ENCODE results near the gene CLDN24.
"Not testable (repeated sequence)": the region's sequence is repeated elsewhere in the genome, so short reads cannot be mapped to it uniquely, and the experiment has no call there.

The CLDN24 gene

DNA sequence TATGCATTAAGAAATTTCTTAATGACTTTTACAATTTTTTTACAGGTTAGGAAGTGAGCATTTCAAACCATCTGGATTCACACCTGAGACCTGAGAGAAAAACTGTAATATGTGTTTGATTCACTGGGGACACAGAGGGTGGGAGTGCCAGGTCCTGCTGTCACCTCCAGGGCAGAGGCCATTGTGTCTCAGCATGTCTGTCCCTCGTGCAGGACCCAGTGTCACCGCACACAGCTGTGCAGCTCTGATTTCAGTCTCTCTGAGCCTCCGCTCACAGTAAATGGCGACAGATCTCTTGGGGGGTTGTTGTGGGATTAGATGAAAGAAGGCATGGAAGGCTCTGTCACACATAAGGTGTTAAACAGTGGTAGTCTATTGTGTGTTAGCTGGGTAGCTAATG lies 23.0 kb upstream of the CLDN24 start:
- DNase-seq = no peak

DNA sequence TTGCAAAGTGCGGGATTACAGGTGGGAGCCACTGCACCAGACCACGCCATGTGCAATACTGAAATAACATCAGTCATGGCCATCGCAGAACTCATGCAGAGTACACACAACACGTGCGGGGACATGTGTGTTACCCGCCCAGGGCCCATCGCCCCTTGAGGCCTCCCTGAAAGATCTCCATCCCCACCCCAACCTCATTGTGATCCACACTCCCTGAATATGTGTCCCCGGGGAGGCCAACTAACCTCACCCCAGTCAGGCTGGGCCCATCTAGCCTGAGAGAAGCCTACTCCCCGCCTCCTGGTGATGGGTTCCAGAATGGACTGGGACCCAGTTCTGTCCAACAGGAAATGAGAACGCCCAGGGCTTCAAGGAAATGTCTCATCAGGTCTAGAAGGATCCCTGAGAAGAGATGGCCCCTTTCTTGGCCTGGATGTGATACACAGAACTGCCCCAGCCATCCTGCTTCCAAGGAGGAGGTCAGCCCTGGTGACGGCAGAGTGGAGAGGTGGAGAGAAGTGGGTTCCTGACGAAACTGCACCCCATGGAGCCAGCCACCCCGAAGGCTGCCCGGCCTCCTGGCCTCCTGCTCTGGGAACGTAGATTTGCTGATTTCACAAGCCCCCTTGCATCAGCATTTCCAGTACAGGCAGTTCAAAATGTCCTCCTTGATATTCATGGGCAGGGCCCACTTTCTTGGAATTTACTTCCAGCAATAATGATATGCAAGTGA lies 22.5 kb upstream of the CLDN24 start:
- DNase-seq = no peak

DNA sequence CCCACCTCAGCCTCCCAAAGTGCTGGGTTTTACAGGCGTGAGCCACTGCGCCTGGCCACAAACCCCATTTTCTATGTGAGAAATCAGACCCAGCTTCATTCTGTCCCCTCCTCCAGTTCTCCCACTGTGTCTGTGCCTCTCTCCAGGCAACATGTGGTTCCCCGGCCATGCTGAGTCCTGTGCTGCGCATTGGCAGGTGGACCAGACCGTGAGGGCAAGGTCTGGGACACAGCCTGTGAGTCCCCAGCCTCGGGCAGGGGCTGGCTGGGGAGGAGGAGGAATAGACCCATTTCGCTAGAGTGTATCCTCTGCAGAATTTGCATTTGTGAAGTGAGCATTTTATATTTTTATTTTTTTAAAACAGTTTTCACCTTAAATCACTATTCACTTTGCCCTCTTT lies 21.5 kb upstream of the CLDN24 start:
- DNase-seq = no peak

DNA sequence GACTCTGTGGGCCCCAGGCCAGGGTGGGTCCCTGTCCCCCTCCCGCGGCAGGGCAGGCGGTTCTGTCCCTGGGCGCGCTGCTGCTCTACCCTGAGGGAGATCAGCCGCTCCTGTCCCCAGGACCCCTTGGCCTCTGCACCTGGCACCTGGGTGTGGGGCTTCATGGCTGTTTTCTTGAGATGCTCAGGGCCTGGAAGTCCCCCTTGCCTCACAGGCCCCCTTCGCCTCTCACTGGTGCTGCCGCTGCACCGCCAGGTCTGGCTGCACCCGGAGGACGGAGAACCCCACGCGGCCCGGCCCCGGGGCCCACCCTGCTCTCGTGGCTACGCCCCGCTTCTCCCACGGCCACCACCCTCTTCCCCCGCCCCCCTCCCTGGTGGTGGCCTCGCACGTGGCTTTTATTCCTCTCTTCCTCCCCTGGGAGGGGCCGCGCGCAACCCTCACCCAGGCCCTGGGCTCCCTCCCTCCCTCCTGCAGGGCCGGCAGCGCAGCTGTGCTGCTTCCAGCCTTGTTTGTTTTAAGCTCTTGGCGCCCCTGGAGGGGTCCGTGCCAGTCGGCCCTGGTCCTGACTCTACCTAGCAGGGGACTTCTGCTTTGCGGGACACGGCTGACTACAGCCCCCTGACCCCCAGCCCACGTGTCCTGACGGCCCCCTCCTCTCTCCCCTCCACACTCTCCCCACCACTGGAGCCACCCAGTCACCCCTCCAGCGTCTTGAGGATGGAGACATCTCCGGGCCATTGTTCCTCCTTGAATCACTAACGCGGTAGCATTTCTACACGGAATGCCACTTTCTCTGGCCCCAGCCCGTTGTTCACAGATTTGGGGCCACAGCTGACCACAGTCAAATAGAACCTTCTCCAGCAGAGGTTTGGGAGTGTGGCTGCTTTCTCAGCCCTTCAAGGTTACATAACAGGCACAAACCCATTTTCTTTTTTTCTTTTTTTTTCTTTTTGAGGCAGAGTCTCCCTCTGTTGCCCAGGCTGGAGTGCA lies 20.6 kb upstream of the CLDN24 start:
- DNase-seq = peak; percentile 45

DNA sequence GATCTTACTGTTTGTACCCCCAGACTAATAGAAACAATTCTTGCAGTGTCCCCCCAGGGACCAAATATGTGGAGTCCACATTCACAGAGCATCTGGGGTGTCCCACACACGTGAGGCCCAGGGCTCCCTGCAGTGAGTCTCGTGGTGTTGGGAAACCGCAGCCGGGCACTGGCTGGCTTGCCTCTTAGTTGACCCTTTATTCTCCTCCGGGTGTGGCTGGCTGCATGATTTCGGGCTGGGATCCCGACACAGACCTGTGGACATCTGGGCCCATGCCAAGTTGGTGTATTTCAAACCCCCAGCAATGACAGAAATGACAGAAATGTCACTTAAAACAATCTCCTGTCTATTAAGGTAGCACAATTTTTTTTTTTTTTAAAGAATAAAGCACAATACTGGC lies 15.6 kb upstream of the CLDN24 start:
- DNase-seq = no peak

DNA sequence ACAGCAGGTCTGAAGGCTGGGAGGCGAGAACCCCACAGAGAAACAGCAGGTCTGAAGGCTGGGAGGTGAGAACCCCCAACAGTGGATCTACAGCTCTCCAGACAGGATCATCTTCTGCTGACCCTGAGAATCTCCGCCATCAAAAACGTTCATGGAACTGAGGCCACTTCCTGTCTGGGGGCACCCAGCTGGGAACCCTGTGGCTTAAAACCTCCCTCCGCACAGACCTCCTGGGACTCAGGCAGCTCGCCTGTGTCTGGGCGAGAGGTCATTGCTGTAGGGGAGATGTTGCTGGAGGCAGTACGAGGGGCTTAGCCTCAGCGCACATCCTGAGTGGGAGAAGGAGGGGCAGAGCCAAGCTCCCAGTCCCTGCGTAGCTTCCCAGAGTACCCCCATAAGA lies 15.1 kb upstream of the CLDN24 start:
- DNase-seq = no peak

DNA sequence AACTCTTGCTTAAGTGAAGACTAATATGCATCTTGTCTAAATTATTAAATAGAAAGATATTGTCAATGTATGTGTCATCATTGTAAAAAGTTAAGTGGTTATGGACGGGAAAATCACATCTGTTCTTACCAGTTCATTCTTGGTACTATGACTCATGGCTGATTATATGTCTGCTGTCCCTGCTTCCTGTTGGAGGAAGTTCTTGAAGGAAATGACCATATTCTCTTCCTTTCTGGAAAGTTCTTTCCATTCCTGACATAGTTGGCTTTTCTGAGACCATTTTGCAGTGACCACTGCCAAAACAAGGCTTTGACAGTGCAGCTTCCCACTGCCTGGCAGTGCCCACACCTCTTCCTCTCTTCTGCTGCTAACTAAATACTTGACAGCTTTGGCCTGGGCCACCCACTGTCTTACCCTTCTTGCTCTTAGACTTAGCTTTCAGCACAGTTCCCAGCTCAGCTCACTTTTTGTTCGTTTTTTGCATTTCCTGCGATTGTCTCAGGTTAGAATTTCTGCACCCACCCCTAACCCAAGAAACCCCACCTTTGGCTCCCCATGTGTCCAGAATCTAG lies 13.2 kb upstream of the CLDN24 start:
- DNase-seq = no peak

DNA sequence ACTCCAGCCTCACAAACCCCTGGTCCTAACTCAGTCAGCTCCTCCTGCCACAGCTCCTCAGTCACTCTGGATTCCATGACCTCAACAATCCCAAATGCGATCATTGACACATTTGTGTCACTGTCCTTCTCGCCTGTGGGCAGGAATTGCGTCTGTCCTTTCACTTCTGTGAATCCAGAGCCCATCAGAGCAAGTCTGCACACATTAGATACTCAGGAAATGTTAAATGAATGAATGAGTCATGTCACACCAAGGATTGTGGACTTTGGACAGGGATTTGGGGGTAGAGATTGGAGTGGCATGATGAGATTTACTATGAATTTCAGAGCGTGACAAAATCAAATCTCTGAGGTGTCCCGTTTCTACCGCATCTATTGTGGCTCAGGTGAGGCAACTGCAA lies 11.8 kb upstream of the CLDN24 start:
- DNase-seq = no peak

DNA sequence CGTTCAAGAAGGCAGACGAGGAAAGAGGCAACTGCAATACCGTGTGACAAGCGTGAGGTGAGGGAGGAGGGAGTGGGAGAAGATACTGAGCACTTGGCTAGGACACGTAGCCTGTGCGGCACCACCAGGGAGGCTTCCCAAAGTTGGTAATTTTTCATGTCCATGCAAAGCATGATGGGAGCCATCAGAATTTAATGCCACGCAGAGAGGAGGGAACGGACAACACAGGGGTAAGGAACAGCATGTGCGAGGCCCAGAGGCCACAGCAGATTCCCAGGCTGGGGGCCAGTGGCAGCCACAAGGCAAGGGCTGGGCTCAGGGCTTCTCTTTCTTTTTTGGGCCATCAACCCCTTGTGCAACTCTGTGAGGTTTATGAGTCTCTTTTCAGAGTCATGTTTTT lies 11.0 kb upstream of the CLDN24 start:
- no peak for DNase-seq

DNA sequence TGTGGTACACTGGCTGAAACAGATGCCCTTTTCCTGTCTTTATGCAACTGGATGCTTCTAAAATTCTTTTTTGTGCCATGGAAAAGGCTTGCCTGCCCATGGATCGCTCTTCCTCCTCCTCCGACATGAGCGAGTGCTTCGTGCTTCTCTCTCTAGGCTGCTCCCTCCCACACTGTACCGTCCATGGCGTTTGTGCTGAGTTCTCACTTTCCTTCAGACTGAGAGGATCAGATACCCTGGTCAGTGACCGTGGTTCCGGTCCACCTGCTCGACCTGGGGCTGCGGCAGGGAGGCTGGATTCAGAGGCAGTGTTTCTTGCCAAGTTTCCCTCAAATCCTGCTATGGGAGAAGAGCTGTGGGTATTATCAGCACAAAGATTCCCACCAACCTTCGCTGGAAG lies 10.2 kb upstream of the CLDN24 start:
- DNase-seq = no peak

DNA sequence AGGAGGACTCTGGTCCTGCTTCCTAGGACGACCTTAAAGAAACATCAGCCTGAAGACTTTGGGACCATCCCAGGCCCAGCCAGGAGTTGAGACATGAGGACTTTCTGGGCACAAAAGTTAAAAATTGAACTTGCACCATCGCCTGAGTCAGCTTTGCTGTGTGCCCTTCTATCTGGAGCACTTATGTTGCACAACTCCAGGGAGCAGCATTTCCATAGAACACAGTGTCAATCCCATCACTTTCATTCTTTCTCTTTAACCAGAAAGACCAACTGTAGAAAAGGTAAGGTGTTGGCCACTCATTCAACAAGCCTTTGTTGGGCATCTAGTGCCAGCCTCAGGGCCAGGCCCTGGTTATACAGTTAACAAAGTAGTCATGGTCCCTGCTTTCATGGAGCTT lies 8.6 kb upstream of the CLDN24 start:
- DNase-seq = no peak

DNA sequence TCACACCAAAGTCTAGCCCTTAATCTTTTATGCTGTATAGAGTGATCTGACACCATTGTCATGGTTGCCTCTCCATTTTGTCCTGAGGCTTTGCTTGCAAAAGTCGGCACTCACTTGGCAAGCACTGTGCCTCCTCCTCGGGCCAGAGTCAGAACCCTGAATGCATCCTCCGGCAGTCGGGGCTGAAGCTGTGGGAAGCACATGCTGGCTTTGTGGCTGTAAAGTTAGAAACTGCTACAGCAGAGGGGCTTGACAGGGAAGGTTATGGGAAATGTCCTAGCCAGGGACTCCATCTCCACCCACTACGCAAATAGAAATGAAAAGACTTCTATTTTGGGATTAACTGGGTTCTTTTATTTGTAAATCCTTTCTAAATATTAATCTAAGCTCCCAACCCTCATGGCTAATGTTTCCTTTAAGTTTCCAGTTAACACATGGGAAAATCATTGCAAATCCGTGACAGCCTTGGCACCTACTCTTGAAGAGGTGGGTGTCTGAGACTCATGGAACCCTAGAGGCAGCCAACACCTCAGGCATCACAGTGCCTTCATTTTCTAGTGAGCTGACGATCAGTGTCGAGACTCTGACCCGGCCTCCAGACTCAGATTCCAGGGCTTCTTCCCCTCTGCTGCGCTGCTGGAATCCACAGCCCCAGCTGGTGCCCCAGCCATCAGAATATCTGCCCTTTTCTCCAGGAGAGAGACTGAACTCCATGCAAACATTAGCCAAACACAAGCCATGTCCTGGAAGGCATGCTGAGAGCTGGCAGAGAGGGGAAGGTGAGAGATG lies 7.9 kb upstream of the CLDN24 start:
- no peak for DNase-seq

DNA sequence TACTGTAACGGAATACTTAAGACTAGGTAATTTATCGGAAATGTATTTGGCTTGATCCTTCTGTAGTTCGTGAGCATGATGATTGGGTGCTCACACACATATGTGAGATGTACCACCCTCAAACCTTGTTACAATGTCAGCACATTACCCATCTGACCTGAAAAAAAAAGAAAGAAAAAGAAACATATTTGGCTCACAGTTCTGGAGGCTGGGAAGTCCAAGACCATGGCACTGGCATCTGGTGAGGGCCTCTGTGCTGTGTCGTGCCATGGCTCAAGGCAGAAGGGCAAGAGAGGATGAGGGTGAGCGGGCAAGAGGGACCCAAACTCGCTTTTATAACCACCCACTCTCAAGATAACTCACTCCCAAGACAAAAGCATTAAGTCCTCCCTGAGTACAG lies 7.0 kb upstream of the CLDN24 start:
- DNase-seq = no peak

DNA sequence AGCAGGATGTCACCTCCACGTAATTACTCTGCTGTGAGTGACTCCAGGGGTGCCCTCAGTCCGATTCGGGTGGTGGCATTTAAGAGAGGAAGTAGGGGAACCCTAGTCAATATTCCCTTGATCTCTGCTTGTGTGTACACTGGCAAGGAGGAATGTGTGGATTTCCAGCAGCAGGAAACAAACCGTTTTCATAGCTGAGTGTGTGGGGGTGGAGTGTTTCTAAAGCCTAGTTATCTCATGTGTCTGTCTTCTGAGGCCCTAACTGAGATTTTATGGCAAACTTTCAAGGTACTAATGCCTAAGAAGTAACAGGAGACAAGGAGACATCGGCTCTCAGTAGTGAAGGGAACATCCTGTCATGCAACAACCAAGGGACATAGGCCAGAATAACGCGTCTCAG lies 6.6 kb upstream of the CLDN24 start:
- DNase-seq = no peak

DNA sequence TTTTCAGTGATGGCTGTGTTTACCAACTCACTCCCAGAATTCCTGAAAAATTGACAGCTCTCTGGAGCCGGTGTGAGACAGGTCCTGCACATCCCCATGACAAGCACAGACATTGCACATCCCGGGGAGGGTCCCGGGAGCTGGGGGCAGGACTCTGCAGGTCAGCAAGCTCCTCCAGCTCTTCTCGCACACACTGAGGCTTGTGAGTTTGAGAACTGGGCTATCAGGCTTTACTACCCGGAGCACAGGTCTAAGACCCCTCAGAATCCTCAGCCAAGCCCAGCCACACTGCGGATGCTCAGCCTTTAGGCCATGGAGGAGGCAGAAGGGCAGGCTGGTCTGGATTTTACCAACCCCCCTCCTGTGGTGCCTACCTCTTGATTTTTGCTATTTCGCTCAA lies 5.6 kb upstream of the CLDN24 start:
- DNase-seq = no peak

DNA sequence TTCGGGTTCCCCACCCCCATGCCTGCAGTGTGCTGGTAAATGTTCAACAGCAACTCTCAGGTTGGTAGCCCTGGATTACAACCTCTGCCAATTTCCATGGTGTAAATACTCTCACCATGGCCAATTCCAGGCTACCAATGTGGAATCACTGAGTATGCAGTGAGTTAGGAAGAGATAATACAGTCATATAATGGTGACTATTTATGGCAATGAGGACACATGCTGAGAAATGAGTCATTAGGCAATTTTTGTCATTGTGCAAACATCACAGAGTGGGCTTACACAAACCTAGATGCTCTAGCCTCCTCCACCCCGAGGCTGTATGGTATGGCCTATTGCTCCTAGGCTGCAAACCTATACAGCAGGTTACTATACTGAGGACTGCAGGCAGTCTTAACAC lies 4.6 kb upstream of the CLDN24 start:
- no peak for DNase-seq

DNA sequence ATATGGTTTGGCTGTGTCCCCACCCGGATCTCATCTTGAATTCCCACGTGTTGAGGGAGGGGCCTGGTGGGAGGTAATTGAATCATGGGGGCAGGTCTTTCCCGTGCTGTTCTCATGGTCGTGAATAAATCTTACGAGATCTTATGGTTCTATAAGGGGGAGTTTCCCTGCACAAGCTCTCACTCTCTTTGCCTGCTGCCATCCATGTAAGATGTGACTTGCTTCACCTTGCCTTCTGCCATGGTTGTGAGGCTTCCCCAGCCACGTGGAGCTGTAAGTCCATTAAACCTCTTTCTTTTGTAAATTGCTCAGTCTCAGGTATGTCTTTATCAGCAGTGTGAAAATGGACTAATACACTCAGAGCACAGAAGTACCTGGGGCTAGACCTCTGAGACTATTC lies 4.2 kb upstream of the CLDN24 start:
- not testable (repeated sequence) for DNase-seq

DNA sequence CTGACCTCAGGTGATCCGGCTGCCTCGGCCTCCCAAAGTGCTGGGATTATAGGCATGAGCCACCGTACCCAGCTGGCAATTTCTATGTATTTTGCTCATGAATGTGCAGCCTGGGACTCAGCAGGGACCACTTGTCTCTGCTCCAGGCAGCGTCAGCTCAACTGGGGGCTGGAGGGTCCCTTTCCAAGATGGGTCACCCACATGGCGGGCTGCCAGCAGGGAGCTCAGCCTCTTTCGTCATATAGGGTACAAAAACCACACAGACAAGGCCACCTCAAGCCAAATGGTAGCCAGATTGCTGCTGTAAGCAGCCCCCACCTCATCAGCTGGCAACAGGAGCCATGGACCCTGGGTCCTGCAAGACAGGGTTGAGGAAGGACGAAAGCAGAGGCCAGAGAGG lies 2.4 kb upstream of the CLDN24 start:
- no peak for DNase-seq

DNA sequence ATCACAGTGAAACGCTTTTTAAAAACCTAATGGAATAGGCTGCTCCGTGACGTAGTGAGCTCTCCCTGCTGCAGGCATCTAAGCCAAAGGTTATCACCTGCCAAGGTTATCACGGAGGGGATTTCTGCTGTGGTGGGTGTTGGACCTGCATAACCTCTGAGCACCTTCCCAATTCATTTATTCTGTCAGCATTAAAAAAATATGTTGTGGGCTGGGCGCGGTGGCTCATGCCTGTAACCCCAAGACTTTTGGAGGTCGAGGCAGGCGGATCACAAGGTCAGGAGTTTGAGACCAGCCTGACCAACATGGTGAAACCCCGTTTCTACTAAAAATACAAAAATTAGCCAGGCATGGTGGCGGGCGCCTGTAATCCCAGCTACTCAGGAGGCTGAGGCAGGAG lies 1.8 kb upstream of the CLDN24 start:
- DNase-seq = not testable (repeated sequence)

DNA sequence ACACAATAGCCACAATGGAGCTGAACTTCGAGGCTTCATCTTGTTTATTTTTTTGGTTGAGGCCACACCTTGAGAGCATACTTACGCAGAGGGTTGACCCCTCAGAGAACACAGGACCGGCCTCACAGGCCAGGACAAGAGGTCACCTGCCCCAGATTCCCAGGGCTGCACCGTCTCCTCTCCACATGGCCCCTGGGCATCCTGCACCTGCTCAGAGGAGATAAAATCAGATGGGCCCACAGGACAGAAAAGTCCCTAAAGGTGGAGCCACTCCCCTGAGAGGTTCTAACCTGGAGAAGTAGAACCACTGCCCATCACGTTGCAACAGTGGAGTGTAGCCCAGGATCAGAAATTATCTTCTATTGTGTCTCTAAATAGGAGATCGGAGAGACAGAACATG lies 1.1 kb upstream of the CLDN24 start:
- DNase-seq = no peak

DNA sequence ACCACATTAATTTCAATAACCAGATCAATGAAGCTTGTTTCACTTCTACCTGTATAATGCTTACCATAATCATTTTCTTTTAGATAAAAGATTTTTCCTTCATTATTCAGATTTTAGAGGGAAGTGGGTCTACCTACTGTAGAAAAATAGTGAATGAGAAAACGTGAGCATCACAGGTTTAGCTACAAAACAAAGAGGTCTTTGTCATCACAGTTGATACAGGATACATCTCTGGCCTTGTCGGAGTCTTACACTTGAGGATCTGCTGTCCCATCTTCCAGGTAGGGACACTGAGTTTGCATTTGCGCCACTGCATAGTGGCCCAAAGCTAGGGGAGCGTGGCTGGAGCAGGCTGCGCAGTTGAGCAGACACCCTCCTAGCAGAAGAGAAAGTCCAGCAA lies 710 bp downstream of the CLDN24 start:
- no peak for DNase-seq

DNA sequence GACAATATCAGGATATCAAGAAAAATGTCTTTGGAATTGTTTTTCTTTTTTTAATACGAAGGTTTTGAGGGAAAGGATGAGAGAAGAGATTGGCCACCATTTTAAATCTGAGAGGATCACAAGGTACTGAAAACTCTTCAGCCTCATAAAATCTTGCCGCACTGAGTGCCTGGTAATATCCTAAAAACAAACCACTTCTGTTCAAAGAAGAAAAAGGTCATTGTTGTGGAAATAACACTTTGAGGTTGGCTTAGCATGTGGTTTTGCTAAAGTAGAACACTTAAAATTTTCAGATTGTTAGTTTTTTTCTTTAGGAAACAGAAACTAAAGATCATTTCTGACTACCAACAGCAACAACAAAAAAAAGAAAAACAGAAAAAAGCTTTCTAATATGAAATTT lies 1.1 kb downstream of the CLDN24 start:
- no peak for DNase-seq

Data from right hindlimb (tissue), 1 donor.